GM23338 (cell line): ENCODE results near the gene ARPC5. TPM values are rescaled to one million over a fixed set of nuclear protein-coding genes. Genes with fewer than 3 reads are reported as not detected.

Experiments
- ATAC-seq: fragments of 200-7000 bp; cut with Tn5 transposase; 3 replicates; pipeline ENCODE4 v1.9.1; 2020
- DNase-seq: peaks from one replicate; pipeline ENCODE4 v3.0.0-alpha.2; 2015; ENCODE audit warnings: low spot score
- H2AFZ ChIP-seq: fragments of 200-600 bp; sonication (generic); 2 replicates; pipeline ENCODE4 v1.8.0; 2016; ENCODE audit warnings: antibody characterized with exemption, mild to moderate bottlenecking, moderate library complexity
- H3F3A ChIP-seq: fragments of 200-600 bp; sonication (generic); replicated peaks from 2 replicates; pipeline ENCODE4 v1.8.0; 2017; ENCODE audit warnings: antibody characterized with exemption, mixed run types, low read depth
- H3K27ac ChIP-seq: fragments of 200-600 bp; sonication (generic); 2 replicates; pipeline ENCODE4 v1.6.1; 2016; ENCODE audit warnings: low read depth
- H3K27me3 ChIP-seq: fragments of 200-600 bp; sonication (generic); 2 replicates; pipeline ENCODE4 v1.8.0; 2016; ENCODE audit warnings: mild to moderate bottlenecking, mixed run types, moderate library complexity; ENCODE audit not compliant: insufficient read depth
- H3K36me3 ChIP-seq: fragments of 200-600 bp; sonication (generic); 2 replicates; pipeline ENCODE4 v1.8.0; 2016; ENCODE audit warnings: mild to moderate bottlenecking; ENCODE audit not compliant: insufficient read depth
- H3K4me1 ChIP-seq: fragments of 200-600 bp; sonication (generic); 2 replicates; pipeline ENCODE4 v1.8.0; 2016; ENCODE audit warnings: mild to moderate bottlenecking, moderate library complexity; ENCODE audit not compliant: insufficient read depth
- H3K4me2 ChIP-seq: fragments of 200-600 bp; sonication (generic); 2 replicates; pipeline ENCODE4 v1.7.1; 2017; ENCODE audit warnings: mixed run types
- H3K4me3 ChIP-seq: fragments of 200-600 bp; sonication (generic); 2 replicates; pipeline ENCODE4 v1.6.1; 2016; ENCODE audit warnings: mixed run types
- H3K79me2 ChIP-seq: fragments of 200-600 bp; sonication (generic); replicated peaks from 2 replicates; pipeline ENCODE4 v1.8.0; 2017; ENCODE audit warnings: mild to moderate bottlenecking; ENCODE audit not compliant: insufficient read depth
- H3K9me2 ChIP-seq: fragments of 200-600 bp; sonication (generic); 2 replicates; pipeline ENCODE4 v1.8.0; 2017; ENCODE audit not compliant: insufficient read depth
- H4K20me1 ChIP-seq: fragments of 200-600 bp; sonication (generic); replicated peaks from 2 replicates; pipeline ENCODE4 v1.8.0; 2017; ENCODE audit warnings: mild to moderate bottlenecking; ENCODE audit not compliant: insufficient read depth
- H3K27ac Mint-ChIP-seq: 2 replicates; pipeline ENCODE4 v1.8.0; 2020; ENCODE audit warnings: inconsistent platforms, mild to moderate bottlenecking, moderate library complexity, mixed read lengths
- H3K27me3 Mint-ChIP-seq: 3 replicates; pipeline ENCODE4 v1.8.0; 2022; ENCODE audit warnings: low read depth, mild to moderate bottlenecking, moderate library complexity, mixed read lengths, inconsistent platforms; ENCODE audit not compliant: insufficient read depth, poor library complexity
- H3K36me3 Mint-ChIP-seq: 3 replicates; pipeline ENCODE4 v1.8.0; 2021; ENCODE audit warnings: low read depth, mild to moderate bottlenecking, inconsistent platforms, moderate library complexity, mixed read lengths
- H3K4me1 Mint-ChIP-seq: 3 replicates; pipeline ENCODE4 v1.8.0; 2020; ENCODE audit warnings: mild to moderate bottlenecking, inconsistent platforms, mixed read lengths
- H3K4me3 Mint-ChIP-seq: 3 replicates; pipeline ENCODE4 v1.8.0; 2021; ENCODE audit warnings: moderate library complexity, mild to moderate bottlenecking, inconsistent platforms, mixed read lengths
- H3K9me3 Mint-ChIP-seq: 3 replicates; pipeline ENCODE4 v1.8.0; 2020; ENCODE audit warnings: moderate library complexity, mild to moderate bottlenecking, inconsistent platforms, mixed read lengths
- EZH2 ChIP-seq: fragments of 200-600 bp; sonication (generic); IDR thresholded peaks from one replicate; pipeline ENCODE4 v1.8.0; 2017; ENCODE audit warnings: antibody characterized with exemption, mild to moderate bottlenecking, low read depth; ENCODE audit not compliant: unreplicated experiment
- EZH2phosphoT487 ChIP-seq: fragments of 200-600 bp; sonication (generic); IDR thresholded peaks from one replicate; pipeline ENCODE4 v1.8.1; 2018; ENCODE audit warnings: antibody characterized with exemption; ENCODE audit not compliant: unreplicated experiment
- POLR2AphosphoS5 ChIP-seq: IDR thresholded peaks from 2 replicates; pipeline ENCODE4 v1.6.1; 2016; ENCODE audit warnings: antibody characterized with exemption, low read depth
- STAT1 ChIP-seq: IDR thresholded peaks from one replicate; pipeline ENCODE4 v1.6.1; 2016; ENCODE audit warnings: antibody characterized with exemption; ENCODE audit not compliant: unreplicated experiment
- ZNF331 ChIP-seq: fragments of 250-450 bp; sonication (Bioruptor Pico); IDR thresholded peaks from 2 replicates; pipeline ENCODE4 v1.5.0; 2020; ENCODE audit warnings: low read depth, mild to moderate bottlenecking, moderate library complexity
- polyA plus RNA-seq: library from polyadenylated mRNA; unstranded; fragments of >200 nt; fragmentation: Nextera tagmentation; extraction: Ambion mirVana; gene quantifications from 2 replicates; pipeline ENCODE4 v1.2.1, GENCODE V29; 2016
- total RNA-seq: library from RNA; depleted of rRNA; stranded (reverse); fragments of >200 nt; shearing (Covaris generic); gene quantifications from 2 replicates; pipeline ENCODE4 v1.2.3, GENCODE V29; 2014
- TF ChIP-seq, protein P1 (sequence below): IDR thresholded peaks from one replicate; pipeline ENCODE4 v1.6.1; 2018; ENCODE audit warnings: antibody characterized with exemption; ENCODE audit not compliant: unreplicated experiment
- TF ChIP-seq, protein P2 (sequence below), 2 experiments: fragments of 200-600 bp in 1 of 2; sonication (generic) in 1 of 2; conservative IDR thresholded peaks; 2 replicates each; pipeline versions ENCODE4 v1.5.1 to v1.6.1; 2016 to 2017; ENCODE audit warnings: antibody characterized with exemption in 2 of 2, low read depth in 2 of 2, mild to moderate bottlenecking in 2 of 2, moderate library complexity in 1 of 2

The ARPC5 gene
- total and polyA plus RNA-seq, 2 experiments from 2014 or later = 75.4 to 98.9 TPM

DNA sequence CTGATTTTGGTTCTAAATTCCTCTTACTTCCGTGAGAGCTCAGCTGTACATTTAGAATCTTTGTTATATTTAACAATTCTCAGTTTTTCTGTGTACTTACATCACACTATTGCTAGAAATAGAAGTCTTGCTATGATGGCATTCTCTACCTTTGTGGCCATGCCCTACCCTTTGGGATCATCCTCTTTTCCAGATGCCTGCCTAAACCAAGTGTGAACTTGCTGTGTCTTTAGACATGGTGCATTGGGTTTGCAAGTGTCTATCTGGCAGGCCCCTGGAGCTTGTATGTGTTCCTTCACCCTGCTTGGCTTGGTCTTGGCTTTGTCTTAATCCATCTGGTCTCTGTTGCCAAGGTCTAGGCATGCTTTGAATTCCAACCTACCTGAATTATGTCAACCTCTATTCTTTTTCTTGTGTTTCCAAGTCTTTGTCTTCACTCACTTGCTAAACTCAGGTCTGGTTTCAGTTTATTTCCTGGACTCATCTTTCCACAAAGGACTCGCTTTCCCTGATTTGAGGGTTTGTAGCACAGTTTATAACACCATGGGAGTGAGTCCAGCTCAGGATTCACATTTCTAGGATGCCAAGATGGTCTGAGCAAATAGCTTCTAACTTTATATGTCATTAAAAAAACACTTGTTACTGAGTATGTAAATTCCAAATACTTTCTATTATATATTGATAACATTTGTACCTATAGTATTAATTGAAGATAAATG lies 38.2 kb upstream of the ARPC5 start (continued):
- TF ChIP-seq, protein P1, sequence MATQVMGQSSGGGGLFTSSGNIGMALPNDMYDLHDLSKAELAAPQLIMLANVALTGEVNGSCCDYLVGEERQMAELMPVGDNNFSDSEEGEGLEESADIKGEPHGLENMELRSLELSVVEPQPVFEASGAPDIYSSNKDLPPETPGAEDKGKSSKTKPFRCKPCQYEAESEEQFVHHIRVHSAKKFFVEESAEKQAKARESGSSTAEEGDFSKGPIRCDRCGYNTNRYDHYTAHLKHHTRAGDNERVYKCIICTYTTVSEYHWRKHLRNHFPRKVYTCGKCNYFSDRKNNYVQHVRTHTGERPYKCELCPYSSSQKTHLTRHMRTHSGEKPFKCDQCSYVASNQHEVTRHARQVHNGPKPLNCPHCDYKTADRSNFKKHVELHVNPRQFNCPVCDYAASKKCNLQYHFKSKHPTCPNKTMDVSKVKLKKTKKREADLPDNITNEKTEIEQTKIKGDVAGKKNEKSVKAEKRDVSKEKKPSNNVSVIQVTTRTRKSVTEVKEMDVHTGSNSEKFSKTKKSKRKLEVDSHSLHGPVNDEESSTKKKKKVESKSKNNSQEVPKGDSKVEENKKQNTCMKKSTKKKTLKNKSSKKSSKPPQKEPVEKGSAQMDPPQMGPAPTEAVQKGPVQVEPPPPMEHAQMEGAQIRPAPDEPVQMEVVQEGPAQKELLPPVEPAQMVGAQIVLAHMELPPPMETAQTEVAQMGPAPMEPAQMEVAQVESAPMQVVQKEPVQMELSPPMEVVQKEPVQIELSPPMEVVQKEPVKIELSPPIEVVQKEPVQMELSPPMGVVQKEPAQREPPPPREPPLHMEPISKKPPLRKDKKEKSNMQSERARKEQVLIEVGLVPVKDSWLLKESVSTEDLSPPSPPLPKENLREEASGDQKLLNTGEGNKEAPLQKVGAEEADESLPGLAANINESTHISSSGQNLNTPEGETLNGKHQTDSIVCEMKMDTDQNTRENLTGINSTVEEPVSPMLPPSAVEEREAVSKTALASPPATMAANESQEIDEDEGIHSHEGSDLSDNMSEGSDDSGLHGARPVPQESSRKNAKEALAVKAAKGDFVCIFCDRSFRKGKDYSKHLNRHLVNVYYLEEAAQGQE = no peak
- TF ChIP-seq EZH2 (no peak), POLR2AphosphoS5 (no peak), ZNF331 (CRISPR knock-in tag) (no peak)
- TF ChIP-seq, protein P2, sequence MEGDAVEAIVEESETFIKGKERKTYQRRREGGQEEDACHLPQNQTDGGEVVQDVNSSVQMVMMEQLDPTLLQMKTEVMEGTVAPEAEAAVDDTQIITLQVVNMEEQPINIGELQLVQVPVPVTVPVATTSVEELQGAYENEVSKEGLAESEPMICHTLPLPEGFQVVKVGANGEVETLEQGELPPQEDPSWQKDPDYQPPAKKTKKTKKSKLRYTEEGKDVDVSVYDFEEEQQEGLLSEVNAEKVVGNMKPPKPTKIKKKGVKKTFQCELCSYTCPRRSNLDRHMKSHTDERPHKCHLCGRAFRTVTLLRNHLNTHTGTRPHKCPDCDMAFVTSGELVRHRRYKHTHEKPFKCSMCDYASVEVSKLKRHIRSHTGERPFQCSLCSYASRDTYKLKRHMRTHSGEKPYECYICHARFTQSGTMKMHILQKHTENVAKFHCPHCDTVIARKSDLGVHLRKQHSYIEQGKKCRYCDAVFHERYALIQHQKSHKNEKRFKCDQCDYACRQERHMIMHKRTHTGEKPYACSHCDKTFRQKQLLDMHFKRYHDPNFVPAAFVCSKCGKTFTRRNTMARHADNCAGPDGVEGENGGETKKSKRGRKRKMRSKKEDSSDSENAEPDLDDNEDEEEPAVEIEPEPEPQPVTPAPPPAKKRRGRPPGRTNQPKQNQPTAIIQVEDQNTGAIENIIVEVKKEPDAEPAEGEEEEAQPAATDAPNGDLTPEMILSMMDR (conservative IDR thresholded peaks at IDR 0.05; ENCODE audit: low read depth in 2 of 2) = no peak

DNA sequence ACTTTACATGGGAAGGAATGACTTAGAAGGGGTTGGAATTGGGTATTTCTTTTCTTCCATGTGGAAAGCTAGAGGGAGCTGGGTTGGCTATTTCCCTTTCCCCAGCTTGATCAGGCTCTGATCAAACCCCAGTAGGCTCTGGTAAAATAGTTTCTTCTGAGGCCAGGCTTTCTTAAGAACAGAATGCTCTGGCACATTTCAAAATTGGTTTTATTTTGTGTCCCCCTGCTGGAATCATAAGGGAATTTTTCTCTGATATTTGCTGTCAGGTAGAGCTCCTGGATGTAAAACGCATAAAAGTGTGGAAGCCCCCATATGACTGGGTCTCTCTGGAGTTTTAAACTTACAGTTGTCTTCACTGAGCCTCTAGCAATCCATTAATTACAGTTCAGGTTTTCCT lies 34.6 kb upstream of the ARPC5 start:
- ATAC-seq (no peak), DNase-seq (no peak)
- no peaks in the 10 kb centered on the region for H3K36me3 Mint-ChIP-seq
- TF ChIP-seq EZH2phosphoT487 = no peak
- TF ChIP-seq, protein P2 (conservative IDR thresholded peaks at IDR 0.05; ENCODE audit: low read depth in 2 of 2) = peak in 1 of 2 experiments; percentile 27; a peak in 2 of 4 replicates
- no peak for TF ChIP-seq STAT1
- peaks cover 2% of the 10 kb centered on the region; the same call in 1 of the 2 replicates for H3K4me1 ChIP-seq
- H3K27me3 ChIP-seq = no peaks in the 10 kb centered on the region
- no peak overlapping the region for H3K4me2 ChIP-seq
- H3K27me3 Mint-ChIP-seq = peaks cover 1% of the 10 kb centered on the region
- no peak overlapping the region for H3K4me3 ChIP-seq
- no peak overlapping the region for H2AFZ ChIP-seq
- H3K27ac ChIP-seq = no peak overlapping the region
- no peaks in the 10 kb centered on the region for H3K9me2 ChIP-seq
- H3K79me2 ChIP-seq = no peaks in the 10 kb centered on the region
- no peak overlapping the region for H3K27ac Mint-ChIP-seq
- no peaks in the 10 kb centered on the region for H3K36me3 ChIP-seq
- H3K4me1 Mint-ChIP-seq = no peaks in the 10 kb centered on the region
- peaks cover 10% of the 10 kb centered on the region for H3K9me3 Mint-ChIP-seq
- no peaks in the 10 kb centered on the region for H4K20me1 ChIP-seq
- no peaks in the 10 kb centered on the region for H3F3A ChIP-seq
- no peak overlapping the region for H3K4me3 Mint-ChIP-seq
